Mononuclear cell (primary cell): ENCODE data around the gene APOBEC2. TPM values are rescaled to one million over a fixed set of nuclear protein-coding genes. Genes with fewer than 3 reads are reported as not detected.

ENCODE experiments used
- total RNA-seq: library from RNA; depleted of rRNA; stranded (reverse); fragments of >200 nt; gene quantifications from one replicate; pipeline ENCODE4 v1.2.3, GENCODE V29; 2012

The APOBEC2 gene
- total RNA-seq, 1 donor = not detected

Other genes with a start within 250 kb of the APOBEC2 start
- gene UNC5CL, start 14.0 kb upstream of the APOBEC2 start, total RNA-seq = 1.2 TPM
- gene TSPO2, start 10.7 kb upstream of the APOBEC2 start, total RNA-seq = not detected
- 28.2 TPM for gene OARD1, start 19.2 kb downstream of the APOBEC2 start, total RNA-seq
- gene NFYA, start 19.8 kb downstream of the APOBEC2 start, total RNA-seq = 16.6 TPM
- gene TREML1, start 101.1 kb downstream of the APOBEC2 start, total RNA-seq = 41.7 TPM
- not detected for gene TREM2, start 109.9 kb downstream of the APOBEC2 start, total RNA-seq
- gene TREML2, start 147.9 kb downstream of the APOBEC2 start, total RNA-seq = 1.2 TPM
- gene TREML4, start 175.1 kb downstream of the APOBEC2 start, total RNA-seq = not detected
- gene TREM1, start 233.5 kb downstream of the APOBEC2 start, total RNA-seq = 103 TPM